Lower lobe of right lung (tissue), 2 donors: ENCODE measurements around the gene LIN28B. TPM values are rescaled to one million over a fixed set of nuclear protein-coding genes. Genes with fewer than 3 reads are reported as not detected.

Experiments
- ATAC-seq, 2 donors: fragments of 200-7000 bp; cut with Tn5 transposase; one replicate each; pipeline ENCODE4 v1.9.1; 2020 to 2022; ENCODE audit warnings: mild to moderate bottlenecking in 2 of 2, moderate library complexity in 2 of 2
- DNase-seq: peaks from one replicate; pipeline ENCODE4 v3.0.0-alpha.2; 2020
- H3K27ac ChIP-seq: fragments of 200-600 bp; one replicate; pipeline ENCODE4 v1.8.0; 2022
- H3K27me3 ChIP-seq: fragments of 200-600 bp; one replicate; pipeline ENCODE4 v1.8.0; 2022; ENCODE audit warnings: low read depth
- H3K36me3 ChIP-seq: fragments of 200-600 bp; one replicate; pipeline ENCODE4 v1.8.0; 2022; ENCODE audit warnings: mild to moderate bottlenecking
- H3K4me1 ChIP-seq: fragments of 200-600 bp; one replicate; pipeline ENCODE4 v1.8.0; 2022
- H3K4me3 ChIP-seq: fragments of 200-600 bp; one replicate; pipeline ENCODE4 v1.8.0; 2022; ENCODE audit warnings: mild to moderate bottlenecking
- H3K9me3 ChIP-seq: fragments of 200-600 bp; one replicate; pipeline ENCODE4 v1.8.0; 2022
- intact Hi-C: fragments of 100-400 bp; cut with DNase I; formaldehyde crosslinking; loops from one replicate; pipeline ENCODE4 v1.11.0; 2022
- total RNA-seq: library from RNA; stranded (reverse); fragmentation: NEBNext Ultra II Directional; extraction: Animal tissue kit (Norgen Biotek cat#: 25700); gene quantifications from one replicate; pipeline ENCODE4 v1.2.1, GENCODE V29; 2021
- TF ChIP-seq, protein P1 (sequence below): fragments of 200-600 bp; IDR thresholded peaks from one replicate; pipeline ENCODE4 v1.8.0; 2022; ENCODE audit warnings: antibody characterized with exemption, mild to moderate bottlenecking
- donor health status: DM: no; HTN: yes; CAD: no; lungs with severe emphysema.

Gene LIN28B
- total RNA-seq, 1 donor from 2014 or later: not detected

DNA sequence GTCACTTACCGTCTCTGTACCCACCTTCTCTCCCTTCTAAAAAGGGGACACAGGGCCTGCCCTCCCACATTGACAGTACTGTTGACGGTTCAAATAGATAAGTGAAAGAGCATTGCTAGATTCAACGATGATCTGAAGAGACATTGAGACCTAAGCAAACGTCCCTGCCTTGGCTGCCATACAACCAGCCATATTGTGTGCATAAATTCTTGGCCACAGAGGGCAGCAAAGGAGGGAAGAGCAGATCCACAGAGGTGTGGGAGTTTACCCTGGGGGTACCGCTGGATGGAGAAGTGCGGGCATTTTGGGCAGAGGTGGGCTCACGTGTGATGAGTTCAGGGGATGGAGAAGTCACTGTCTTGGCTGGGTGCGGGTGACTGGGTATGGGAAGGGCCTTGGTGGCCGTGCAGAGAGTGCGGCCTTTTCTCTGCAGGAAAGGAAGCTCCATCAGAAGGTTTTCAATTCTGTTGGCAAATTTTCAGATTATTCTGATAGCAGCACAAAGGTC, 137.3 kb downstream of the LIN28B start:
- H3K27me3 ChIP-seq: no peaks in the 10 kb centered on the region
- TF ChIP-seq, protein P1, sequence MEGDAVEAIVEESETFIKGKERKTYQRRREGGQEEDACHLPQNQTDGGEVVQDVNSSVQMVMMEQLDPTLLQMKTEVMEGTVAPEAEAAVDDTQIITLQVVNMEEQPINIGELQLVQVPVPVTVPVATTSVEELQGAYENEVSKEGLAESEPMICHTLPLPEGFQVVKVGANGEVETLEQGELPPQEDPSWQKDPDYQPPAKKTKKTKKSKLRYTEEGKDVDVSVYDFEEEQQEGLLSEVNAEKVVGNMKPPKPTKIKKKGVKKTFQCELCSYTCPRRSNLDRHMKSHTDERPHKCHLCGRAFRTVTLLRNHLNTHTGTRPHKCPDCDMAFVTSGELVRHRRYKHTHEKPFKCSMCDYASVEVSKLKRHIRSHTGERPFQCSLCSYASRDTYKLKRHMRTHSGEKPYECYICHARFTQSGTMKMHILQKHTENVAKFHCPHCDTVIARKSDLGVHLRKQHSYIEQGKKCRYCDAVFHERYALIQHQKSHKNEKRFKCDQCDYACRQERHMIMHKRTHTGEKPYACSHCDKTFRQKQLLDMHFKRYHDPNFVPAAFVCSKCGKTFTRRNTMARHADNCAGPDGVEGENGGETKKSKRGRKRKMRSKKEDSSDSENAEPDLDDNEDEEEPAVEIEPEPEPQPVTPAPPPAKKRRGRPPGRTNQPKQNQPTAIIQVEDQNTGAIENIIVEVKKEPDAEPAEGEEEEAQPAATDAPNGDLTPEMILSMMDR: no peak
- H3K9me3 ChIP-seq: no peaks in the 10 kb centered on the region
- intact Hi-C loops: no loop called here
- no peak overlapping the region for H3K4me3 ChIP-seq
- H3K27ac ChIP-seq: no peak overlapping the region
- H3K36me3 ChIP-seq: no peaks in the 10 kb centered on the region
- H3K4me1 ChIP-seq: no peaks in the 10 kb centered on the region
- no peak for DNase-seq
- ATAC-seq: no peak

GRCh38 chr6:105095139-105095538, 138.2 kb downstream of the LIN28B start:
- intact Hi-C loops: no loop called here
- TF ChIP-seq, protein P1: no peak
- DNase-seq (no peak), ATAC-seq (no peak)
- Histone ChIP-seq H3K4me3 (no peak overlapping the region), H3K4me1 (no peaks in the 10 kb centered on the region), H3K9me3 (no peaks in the 10 kb centered on the region), H3K27me3 (no peaks in the 10 kb centered on the region), H3K36me3 (no peaks in the 10 kb centered on the region), H3K27ac (no peak overlapping the region)

- ATAC-seq: peak; percentile 66 to 70
- intact Hi-C loops: no loop called here
Observed at GRCh38 chr6:105097288-105097687, 140.4 kb downstream of the LIN28B start.

GRCh38 chr6:105099371-105099770, 142.5 kb downstream of the LIN28B start:
- Histone ChIP-seq H3K4me1 (no peaks in the 10 kb centered on the region), H3K27me3 (no peaks in the 10 kb centered on the region), H3K9me3 (no peaks in the 10 kb centered on the region), H3K27ac (no peak overlapping the region), H3K36me3 (no peaks in the 10 kb centered on the region), H3K4me3 (no peak overlapping the region)
- TF ChIP-seq, protein P1: no peak
- intact Hi-C loops: no loop called here
- DNase-seq (no peak), ATAC-seq (no peak)

More at GRCh38 chr6:105097288-105097687, 140.4 kb downstream of the LIN28B start:
- H3K36me3 ChIP-seq: no peaks in the 10 kb centered on the region
- TF ChIP-seq, protein P1: no peak
- no peaks in the 10 kb centered on the region for H3K9me3 ChIP-seq
- H3K27ac ChIP-seq: no peak overlapping the region
- no peak overlapping the region for H3K4me3 ChIP-seq
- no peaks in the 10 kb centered on the region for H3K4me1 ChIP-seq
- H3K27me3 ChIP-seq: no peaks in the 10 kb centered on the region
- DNase-seq: peak; percentile 65

DNA sequence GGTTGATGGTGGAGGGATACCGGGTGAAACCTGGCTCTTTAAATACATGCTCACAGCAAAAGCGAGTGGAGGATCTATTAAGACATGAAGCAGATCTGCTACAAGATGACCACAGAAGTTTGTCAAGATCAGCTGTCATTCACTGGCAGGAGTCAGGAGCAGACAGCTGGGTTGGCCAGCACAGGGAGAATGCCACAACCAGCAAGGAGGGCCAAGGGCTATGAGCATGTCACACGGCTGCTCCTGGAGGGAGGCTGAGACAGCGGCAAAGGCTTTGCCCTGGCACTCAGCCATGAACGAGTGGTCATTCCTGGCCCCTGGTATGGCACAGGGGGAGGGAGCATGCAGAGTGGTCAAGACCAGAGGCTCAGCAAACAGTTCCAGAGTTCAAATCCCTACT, 145.3 kb downstream of the LIN28B start:
- no peaks in the 10 kb centered on the region for H3K9me3 ChIP-seq
- no peak overlapping the region for H3K27ac ChIP-seq
- TF ChIP-seq, protein P1: no peak
- no peaks in the 10 kb centered on the region for H3K27me3 ChIP-seq
- DNase-seq (no peak), ATAC-seq (no peak)
- no peak overlapping the region for H3K4me3 ChIP-seq
- no peaks in the 10 kb centered on the region for H3K36me3 ChIP-seq
- no peaks in the 10 kb centered on the region for H3K4me1 ChIP-seq
- intact Hi-C loops: no loop called here
